Fibroblast of peridontal ligament (primary cell): Measurements from ENCODE around the gene CYP2J2.
"Not testable (repeated sequence)": the region's sequence is repeated elsewhere in the genome, so short reads cannot be mapped to it uniquely, and the experiment has no call there.

Source experiments
- DNase-seq: peaks from one replicate; pipeline ENCODE4 v3.0.0-alpha.2; 2010; ENCODE audit errors: extremely low read depth

CYP2J2 gene

GRCh38 chr1:59871746-59872145 lies 54.8 kb downstream of the CYP2J2 start:
- no peak for DNase-seq

DNA sequence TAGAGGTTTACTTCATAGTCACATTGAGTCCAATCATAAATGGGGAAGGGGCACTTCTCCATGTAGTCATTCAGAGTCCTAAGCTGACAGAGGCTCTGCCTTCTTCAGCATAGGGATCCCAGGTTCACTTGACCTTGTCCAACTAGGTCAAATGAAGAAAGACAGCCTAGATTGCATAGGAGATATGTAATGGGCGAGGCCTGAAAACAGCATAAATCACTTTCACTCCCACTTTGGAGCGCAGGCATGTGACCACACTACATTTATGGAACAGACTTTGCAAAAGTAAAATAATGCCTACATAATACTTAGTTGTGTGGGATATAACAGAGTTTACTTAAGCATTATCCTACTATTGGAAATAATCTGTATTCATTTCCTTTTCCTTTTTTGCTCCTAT lies 60.1 kb downstream of the CYP2J2 start:
- no peak for DNase-seq

- no peak for DNase-seq
Observed at GRCh38 chr1:59857679-59858354, 68.8 kb downstream of the CYP2J2 start.

GRCh38 chr1:59856725-59857338 lies 69.7 kb downstream of the CYP2J2 start:
- DNase-seq: no peak

DNA sequence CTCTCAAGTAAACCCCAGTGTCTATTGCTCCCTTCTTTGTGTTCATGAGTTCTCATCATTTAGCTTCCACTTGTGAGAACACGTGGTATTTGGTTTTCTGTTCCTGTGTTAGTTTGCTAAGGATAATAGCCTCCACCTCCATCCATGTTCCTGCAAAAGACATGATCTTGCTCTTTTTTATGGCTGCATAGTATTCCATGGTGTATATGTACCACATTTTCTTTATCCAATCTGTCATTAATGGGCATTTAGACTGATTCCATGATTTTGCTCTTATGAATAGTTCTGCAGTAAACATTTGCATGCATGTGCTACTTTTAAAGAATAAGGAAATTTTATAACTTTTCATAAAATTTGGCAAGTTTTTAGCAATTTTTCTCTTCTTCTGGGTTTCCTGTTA lies 71.3 kb downstream of the CYP2J2 start:
- not testable (repeated sequence) for DNase-seq

GRCh38 chr1:59852117-59852516 lies 74.5 kb downstream of the CYP2J2 start:
- DNase-seq: no peak

DNA sequence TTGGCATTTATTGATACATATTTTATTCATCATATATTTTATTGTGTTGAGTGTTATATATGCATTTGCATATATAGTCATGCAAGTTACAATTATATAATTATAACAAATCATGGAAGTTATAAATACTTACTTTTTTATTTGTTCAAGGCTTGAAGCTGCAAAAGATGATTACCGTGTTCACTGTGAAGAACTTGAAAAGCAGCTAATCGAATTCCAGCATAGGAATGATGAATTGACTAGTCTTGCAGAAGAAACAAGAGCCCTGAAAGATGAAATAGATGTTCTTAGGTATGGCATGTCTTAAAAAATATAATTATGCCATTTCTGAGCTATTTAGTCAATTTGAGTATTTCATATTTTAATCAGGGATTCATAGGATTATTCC lies 79.7 kb downstream of the CYP2J2 start:
- DNase-seq: no peak

- DNase-seq: no peak
Observed at GRCh38 chr1:59846209-59846894, 80.2 kb downstream of the CYP2J2 start.

GRCh38 chr1:59845091-59845490 lies 81.5 kb downstream of the CYP2J2 start:
- no peak for DNase-seq
